Measurements from ENCODE around the gene WDR5.

WDR5 gene

DNA sequence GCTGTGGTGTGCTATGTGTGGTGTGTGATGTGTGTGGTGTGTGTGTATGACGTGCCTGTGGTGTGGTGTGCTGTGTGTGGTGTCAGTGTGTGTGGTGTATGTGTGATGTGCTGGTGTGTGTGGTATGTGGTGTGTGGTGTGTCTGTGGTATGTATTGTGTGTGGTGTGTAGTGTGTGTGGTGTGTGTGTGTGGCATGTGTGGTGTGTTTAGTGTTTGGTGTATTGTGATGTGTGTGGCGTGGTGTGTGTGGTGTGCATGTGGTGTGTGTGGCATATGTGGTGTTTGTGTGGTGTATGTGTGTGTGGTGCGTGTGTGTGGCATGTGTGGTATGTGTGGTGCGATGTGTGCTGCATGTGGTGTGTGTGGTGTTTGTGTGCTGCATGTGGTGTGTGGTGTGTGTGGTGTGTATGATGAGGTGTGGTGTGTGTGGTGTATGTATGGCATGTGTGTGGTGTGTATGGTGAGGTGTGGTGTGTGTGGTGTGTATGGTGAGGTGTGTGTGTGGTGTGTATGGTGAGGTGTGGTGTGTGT lies 46.7 kb downstream of the WDR5 start:
- DNase-seq (ENCODE audit: low read depth in 2 of 2), result no peak
- no peak for TF ChIP-seq CTCF (IDR thresholded peaks at IDR 0.05; ENCODE audit: low read depth, low read length)
- H3K4me3 ChIP-seq (replicated peaks in 1 of 2; ENCODE audit: low read depth in 2 of 2, low read length in 2 of 2), result no peak overlapping the region

- TF ChIP-seq CTCF (IDR thresholded peaks at IDR 0.05; ENCODE audit: low read depth, low read length), result no peak
- no peak for DNase-seq (ENCODE audit: low read depth in 2 of 2)
- H3K4me3 ChIP-seq (replicated peaks in 1 of 2; ENCODE audit: low read depth in 2 of 2, low read length in 2 of 2), result no peak overlapping the region
Observed at GRCh38 chr9:134185536-134186011, 49.7 kb downstream of the WDR5 start.

DNA sequence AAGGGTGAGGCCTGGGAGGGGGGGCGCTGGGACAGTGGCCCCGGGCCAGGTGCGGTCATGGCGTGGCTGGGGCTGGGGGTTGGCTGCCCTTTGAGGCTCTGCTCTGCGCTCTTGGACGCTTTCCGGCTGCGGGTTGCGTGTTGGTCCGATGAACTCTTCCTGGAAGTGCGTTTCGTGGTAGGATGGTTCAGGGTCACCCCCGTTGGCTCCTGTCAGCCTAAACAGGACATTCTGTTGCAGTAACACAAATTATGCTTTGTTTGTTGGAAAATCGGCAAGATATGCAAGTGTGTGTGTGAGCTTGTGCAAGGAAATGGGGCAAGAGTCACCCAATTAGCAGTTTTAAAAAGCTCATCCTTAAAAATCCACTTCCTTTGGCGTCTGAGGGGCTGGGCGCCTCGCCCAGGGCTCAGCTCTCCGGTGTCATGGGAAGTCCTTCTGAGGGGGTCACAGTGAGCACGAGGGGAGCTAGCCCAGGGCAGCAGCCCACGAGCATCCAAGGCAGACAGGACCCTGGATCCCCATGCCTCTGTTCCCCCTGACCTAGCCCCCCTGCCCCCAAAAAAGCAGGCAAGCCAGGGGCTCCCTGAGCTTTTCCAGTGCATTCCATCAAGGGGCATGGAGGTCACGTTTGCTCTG lies 50.7 kb downstream of the WDR5 start:
- no peak for TF ChIP-seq CTCF (IDR thresholded peaks at IDR 0.05; ENCODE audit: low read depth, low read length)
- peak in 1 of 2 donors; percentile 42 for DNase-seq (ENCODE audit: low read depth in 2 of 2)
- no peak overlapping the region for H3K4me3 ChIP-seq (replicated peaks in 1 of 2; ENCODE audit: low read depth in 2 of 2, low read length in 2 of 2)

GRCh38 chr9:134187110-134187531 lies 51.2 kb downstream of the WDR5 start:
- DNase-seq (ENCODE audit: low read depth in 2 of 2), result no peak
- H3K4me3 ChIP-seq (replicated peaks in 1 of 2; ENCODE audit: low read depth in 2 of 2, low read length in 2 of 2), result no peak overlapping the region
- TF ChIP-seq CTCF (IDR thresholded peaks at IDR 0.05; ENCODE audit: low read depth, low read length), result no peak

DNA sequence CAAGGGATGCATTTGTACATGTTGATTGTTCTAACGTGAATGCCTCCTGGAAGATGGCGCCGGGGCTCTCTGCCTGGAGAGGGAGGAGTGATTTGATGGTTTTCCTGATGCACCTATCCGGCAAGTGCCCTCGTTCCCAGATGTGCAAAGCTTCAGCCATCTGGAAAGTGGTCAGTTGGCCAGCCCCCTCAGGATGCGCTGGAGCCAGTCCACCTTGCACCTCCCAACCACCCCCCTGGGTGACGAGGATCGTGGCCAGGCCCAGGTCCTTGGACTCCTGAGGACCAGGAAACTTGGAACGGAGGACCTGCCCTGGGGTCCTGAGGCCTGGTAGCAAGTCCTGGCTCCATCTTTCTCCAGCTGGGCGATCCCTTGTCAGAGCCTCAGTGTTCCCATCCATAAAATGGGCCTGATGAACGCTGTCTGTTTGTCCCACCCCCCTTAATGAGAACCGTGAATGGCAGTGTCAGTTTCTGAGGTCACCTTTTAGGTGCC lies 52.1 kb downstream of the WDR5 start:
- no peak overlapping the region for H3K4me3 ChIP-seq (replicated peaks in 1 of 2; ENCODE audit: low read depth in 2 of 2, low read length in 2 of 2)
- no peak for DNase-seq (ENCODE audit: low read depth in 2 of 2)
- no peak for TF ChIP-seq CTCF (IDR thresholded peaks at IDR 0.05; ENCODE audit: low read depth, low read length)

GRCh38 chr9:134188386-134189144 lies 52.7 kb downstream of the WDR5 start:
- no peak for DNase-seq (ENCODE audit: low read depth in 2 of 2)
- no peak for TF ChIP-seq CTCF (IDR thresholded peaks at IDR 0.05; ENCODE audit: low read depth, low read length)
- H3K4me3 ChIP-seq (replicated peaks in 1 of 2; ENCODE audit: low read depth in 2 of 2, low read length in 2 of 2), result no peak overlapping the region
